HG02759 (cell line): Measurements from ENCODE around the gene CD9.
"Not testable (repeated sequence)": the region's sequence is repeated elsewhere in the genome, so short reads cannot be mapped to it uniquely, and the experiment has no call there.

Source experiments
- ATAC-seq: cut with Tn5 transposase; IDR thresholded peaks from one replicate; pipeline ENCODE4 v1.9.1; 2021; ENCODE audit warnings: mild to moderate bottlenecking, moderate library complexity; ENCODE audit not compliant: unreplicated experiment

The CD9 gene, protein sequence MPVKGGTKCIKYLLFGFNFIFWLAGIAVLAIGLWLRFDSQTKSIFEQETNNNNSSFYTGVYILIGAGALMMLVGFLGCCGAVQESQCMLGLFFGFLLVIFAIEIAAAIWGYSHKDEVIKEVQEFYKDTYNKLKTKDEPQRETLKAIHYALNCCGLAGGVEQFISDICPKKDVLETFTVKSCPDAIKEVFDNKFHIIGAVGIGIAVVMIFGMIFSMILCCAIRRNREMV

DNA sequence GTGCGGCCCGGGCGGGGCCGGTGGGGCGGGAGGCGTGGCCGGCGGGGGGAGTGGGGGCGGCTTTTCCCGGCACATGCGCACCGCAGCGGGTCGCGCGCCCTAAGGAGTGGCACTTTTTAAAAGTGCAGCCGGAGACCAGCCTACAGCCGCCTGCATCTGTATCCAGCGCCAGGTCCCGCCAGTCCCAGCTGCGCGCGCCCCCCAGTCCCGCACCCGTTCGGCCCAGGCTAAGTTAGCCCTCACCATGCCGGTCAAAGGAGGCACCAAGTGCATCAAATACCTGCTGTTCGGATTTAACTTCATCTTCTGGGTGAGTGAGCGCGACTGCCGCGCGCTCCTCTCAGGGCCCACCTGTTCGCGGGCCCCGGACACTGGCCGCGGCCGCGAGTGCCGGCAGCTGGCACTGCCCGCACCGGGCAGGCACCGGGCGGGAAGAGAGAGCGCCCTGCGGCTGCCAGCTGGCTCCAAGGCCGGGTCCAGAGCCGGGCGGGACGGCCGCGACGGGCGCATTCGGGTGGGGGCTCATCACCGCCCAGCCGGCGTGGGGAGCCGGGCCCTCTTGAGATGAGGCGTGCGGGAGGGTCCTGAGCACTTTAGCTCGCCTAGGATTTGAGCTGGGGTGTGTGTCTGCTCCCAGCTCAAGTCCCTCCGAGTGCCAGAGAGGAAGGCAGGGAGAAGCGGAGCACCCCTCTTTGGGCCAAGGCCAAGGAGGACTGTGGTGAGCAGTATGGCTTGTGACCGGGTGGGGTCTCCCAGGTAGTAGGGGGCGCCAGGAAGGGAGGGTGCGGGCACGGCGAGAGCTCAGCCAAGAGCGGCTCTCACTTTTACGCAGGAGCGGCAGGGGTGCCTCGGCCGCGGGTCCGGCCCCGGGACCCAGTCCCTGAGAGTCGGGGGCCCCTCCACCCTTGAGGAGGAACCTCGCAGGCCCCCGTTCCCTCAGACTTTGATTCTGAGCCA is at the start of gene CD9:
Gene CD9, plus strand, starts transcription at position 145 of the 957 bp plus-strand sequence. Its CDS starts 100 bp downstream, at position 245.
- ATAC-seq: no peak

DNA sequence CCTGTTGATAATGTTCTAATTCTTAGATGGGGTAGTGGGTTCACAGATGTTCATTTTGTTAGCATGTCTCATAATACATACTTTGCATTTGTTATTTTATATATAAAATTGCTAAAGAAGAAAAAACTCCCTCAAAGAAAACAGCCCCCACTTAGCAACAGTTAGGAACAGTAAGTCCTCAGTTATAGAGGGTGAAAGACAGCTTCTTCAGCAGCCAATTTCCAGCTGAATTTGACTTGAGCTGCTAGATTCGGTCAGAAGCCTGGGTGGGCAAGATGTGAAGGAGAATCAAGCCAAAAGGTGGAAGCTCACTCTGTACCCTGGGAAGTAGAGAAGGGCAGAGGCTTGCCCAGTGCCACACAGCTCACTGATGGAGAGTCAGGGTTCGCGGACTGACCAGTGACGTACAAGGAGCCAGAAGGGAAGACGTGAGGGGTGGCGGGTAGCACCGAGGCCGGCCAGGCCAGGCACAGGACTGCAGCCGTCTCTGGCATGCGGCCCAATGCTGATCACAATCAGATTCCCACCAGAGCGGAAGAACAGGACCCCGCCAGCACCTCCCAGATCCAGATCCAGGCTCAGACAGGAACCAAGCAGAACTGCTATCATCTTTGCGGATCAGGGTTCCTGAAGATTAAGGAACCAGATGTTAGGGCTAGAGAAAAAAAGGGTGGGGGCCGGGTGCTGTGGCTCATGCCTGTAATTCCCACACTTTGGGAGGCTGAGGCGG is 45.3 kb upstream of the CD9 start:
- no peak for ATAC-seq

DNA sequence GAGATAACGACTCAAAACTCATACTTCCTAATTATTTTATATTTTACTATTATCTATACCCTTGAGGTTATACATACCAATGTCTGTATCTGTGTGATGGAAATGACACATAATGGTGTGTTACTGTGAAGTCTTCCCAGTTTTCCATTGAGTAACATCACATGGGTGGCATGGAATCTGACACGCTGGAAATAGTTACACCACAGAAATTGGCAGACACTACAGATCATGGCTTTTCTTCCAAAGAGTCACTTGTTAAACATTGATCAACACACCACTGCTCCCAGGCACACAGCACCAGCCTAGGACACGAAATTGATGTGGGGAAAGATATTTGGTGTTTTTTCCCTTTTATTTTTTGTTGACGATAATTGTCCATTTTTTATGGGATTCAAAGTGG is 42.7 kb upstream of the CD9 start:
- no peak for ATAC-seq

DNA sequence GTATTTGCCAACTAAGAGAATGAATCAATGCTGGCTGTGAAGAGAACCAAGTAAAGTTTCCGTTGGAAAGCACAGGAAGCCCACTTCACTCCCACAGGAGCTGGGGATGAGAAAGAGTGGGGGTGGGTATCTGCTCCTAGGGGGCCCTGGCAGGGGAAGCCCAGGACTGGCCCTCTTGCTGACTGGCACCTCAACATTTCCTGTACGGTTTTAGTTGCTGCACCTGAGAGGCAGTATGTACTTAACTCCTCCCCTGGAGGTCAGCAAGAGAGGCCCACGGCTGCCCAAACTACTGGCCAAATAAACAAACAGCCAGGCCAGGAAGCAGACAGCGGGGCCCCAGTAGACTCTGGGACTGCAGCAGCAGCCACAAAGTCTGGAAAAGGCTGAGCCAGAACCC is 41.9 kb upstream of the CD9 start:
- no peak for ATAC-seq

DNA sequence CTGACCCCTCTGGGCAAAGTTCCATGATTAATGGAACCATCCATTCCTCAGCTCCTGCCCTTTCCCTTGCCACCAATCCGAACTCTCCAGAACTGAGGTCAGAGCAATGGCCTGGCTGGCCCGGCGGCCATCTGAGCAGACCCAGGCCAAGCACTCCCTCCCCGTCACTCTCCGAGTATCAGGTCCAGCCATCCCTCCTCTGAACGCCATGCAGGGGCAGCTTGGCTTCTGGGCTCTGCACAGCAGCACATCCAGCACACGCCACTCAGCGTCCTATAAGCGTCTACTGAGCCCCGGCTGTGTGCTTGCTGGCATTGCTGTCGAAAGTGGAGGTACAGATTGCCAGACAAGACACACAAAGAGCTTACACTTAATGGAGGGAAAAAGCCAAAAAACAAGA is 41.5 kb upstream of the CD9 start:
- ATAC-seq: no peak

DNA sequence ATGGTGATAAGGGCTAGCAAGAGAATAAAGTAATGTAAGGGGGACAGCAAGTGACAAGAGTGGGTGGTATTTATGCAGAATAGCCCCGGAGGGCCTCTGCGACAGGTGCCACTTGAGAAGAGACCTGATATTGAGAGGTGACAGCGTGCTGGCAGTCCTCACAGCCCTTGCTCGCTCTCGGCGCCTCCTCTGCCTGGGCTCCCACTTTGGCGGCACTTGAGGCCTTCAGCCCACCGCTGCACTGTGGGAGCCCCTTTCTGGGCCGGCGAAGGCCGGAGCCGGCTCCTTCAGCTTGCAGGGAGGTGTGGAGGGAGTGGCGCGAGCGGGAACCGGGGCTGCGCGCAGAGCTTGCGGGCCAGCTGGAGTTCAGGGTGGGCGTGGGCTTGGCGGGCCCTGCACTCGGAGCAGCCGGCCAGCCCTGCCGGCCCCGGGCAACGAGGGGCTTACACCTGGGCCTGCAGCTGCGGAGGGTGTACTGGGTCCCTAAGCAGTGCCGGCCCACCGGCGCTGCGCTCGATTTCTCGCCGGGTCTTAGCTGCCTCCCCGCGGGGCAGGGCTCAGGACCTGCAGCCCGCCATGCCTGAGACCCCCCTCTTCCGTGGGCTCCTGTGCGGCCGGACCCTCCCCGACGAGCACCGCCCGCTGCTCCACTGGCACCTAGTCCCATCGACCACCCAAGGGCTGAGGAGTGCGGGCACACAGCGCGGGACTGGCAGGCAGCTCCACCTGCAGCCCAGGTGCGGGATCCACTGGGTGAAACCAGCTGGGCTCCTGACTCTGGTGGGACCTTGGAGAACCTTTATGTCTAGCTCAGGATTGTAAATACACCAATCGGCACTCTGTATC is 40.8 kb upstream of the CD9 start:
- not testable (repeated sequence) for ATAC-seq

DNA sequence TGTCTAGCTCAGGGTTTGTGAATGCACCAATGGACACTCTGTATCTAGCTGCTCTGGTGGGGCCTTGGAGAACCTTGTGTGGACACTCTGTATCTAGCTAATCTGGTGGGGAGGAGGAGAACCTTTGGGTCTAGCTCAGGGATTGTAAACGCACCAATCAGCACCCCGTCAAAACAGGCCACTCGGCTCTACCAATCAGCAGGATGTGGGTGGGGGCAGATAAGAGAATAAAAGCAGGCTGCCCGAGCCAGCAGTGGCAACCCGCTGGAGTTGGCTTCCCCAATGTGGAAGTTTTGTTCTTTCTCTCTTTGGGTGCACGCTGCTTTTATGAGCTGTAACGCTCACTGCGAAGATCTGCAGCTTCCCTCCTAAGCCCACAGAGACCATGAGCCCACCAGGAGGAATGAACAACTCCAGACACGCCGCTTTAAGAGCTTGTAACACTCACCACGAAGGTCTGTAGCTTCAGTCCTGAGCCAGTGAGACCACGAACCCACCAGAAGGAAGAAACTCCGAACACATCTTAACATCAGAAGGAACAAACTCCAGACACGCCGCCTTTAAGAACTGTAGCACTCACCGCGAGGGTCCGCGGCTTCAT is 40.1 kb upstream of the CD9 start:
- ATAC-seq: not testable (repeated sequence)

DNA sequence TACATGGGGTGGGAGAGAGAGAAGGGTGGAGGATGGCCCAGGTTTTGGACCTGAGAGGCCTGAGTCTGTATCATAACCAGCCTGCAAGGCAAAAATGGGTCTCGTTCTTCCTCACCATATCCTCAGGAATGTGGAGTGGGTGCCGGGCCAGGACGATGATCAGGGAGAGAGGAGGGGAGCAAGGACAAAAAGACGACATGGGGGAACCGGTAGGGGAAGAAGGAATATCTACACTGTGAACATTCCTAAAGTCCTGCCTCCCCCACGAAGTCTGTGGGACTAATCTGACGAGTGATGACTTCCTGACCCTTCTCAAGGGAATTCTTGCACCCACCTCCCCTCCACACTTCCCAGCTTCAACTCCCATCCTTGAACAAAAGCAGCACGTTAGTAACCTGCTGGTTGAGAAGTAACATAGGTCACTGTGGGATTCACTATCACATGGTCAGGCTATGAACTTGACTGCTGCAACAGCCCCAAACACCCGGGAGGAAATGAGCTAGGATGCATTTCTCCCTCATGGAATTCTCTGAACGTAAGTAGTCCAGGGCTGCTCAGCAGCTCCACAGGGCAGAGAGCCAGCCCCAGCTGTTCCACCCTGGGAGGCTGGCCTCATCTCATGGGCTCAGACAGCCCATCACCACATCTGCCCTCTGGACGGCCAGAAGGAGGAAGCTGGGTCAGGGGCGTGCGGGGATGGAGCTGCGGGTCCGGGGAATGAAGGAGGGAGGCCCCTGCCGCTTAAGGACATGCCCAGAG is 38.9 kb upstream of the CD9 start:
- no peak for ATAC-seq

DNA sequence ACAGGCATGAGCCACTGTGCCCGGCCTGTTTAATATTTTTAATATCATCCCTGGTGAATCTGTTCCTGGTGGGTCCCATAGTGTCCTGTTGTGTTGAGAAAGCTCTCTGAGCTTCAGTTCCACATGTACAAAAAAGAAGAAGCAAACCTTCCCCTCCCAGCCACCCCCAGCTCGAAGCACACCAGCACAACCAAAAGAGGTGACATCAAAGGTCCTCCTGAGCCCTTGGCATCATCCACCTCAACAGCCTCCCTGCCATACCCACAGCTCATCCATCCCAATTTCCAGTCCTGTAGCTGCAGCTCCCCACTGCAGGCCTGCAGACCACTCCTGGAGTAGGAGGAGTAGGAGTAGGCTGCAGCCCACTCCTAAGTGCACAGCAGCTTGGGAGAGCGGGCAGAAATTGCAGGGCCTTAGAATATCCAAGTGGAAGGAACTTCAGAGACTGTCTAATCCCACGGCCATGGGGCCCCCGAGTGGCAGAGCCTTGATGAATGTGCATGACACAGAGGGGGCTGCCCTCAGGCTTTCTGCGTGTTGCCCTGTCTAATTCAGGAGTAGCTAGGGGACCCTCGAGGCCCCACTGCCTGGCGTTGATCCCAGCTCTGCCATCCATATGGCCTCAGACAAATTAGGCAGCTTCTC is 36.7 kb upstream of the CD9 start:
- no peak for ATAC-seq

DNA sequence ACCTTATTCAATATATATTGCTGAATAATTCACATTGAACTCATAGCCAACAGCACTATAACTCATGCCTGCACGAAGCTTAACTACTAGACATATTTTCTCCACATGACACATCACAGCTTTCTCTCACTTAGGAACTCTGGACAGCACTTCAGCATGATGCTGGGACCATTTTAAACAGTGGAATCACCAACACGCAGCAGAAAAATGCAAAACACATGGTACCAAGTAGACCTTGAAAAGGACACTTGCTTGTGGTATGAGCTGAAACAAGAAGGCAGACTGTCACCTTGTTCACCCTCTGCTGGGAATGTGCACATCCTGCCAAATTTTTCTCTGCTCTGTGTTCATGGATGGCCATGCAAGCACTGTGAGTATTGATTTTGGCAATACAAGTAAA is 34.8 kb upstream of the CD9 start:
- no peak for ATAC-seq

DNA sequence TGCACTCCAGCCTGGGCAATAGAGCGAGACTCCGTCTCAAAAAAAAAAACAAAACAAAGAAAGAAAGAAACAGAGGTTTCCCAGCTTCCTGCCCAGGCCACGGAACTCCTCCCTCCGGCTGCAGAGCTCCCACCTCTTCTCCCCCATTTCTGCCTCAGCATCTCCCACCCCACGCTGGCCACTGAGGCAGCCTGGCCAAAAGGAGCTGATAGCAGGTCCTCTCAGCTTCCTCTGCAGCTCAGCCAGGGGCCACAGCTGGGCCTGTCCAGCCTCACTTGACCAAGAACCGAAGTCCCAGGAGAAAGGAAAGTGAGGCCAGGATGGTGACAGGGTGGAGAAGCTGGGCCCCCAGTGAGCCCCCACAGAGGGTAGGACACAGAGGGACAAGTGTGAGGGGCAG is 33.4 kb upstream of the CD9 start:
- ATAC-seq: no peak

DNA sequence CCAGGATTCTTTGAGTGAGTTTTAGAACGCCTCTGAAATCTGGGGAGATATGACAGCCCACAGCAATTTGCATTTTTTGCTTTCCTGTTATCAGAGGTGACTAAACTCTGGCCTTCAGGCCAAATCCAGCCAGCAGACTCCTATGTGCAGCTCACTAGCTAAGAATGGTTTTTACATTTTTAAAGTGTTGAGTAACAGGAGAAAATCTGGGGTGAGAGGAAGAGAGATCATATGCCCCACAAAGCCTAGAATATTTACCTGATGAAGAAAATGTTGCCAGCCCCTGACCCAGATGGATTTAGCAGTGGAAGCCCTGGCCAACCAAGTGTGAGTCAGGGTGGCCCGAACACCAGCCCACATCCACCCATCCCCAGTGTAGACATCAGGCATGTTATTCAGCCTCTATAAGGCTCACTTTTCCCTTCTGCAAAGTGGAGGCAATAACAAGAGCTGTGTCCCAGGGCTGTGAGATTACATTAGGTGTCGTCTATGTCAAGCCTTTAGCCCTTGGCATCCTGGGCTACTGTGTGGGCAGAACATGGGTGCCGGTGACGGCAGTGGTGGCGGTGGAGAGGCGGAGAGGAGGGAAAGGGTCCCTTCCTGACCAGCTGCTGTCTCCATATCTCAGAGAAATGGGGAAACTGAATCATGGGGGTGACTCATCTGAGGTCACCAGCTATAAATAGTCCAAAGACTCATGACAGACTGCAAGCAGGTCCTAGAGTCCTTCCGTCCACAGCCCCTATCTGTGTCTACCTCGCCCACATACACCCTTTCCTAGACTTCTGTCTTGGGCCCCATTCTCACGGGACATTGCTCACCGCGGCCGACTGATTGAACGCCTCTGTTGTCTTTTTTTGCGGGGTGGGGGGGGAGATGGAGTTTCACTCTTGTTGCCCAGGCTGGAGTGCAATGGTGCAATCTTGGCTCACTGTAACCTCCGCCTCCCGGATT is 32.6 kb upstream of the CD9 start:
- ATAC-seq: peak; percentile 75

DNA sequence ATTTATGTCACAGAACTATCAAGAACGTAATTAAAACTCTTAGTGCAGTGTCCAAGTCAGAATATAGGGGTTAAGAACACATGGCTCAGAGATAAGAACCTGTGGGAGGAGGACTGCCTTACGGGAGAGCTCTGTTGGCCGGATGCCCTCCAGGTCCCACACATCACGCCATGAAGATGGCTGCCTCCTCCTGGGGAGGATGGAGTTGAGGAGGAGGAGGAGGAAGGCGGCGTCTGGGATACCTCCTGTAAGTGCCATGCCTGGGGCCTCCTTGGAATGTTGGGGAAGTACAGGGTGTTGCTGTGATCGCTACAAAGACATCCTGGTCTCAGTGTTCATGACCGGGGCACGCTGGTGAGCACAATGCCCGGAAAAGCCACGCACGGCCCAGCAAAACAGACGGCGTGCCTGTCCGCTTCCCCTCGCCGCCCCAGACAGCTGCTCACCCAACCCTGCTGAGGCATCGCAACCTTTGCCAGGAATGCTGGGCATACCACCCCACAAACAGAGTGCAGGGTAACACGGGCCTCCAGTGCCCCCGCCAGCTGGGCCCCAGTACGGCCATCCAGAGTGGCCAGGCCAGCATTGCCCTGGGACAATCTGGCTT is 28.7 kb upstream of the CD9 start:
- ATAC-seq: no peak

DNA sequence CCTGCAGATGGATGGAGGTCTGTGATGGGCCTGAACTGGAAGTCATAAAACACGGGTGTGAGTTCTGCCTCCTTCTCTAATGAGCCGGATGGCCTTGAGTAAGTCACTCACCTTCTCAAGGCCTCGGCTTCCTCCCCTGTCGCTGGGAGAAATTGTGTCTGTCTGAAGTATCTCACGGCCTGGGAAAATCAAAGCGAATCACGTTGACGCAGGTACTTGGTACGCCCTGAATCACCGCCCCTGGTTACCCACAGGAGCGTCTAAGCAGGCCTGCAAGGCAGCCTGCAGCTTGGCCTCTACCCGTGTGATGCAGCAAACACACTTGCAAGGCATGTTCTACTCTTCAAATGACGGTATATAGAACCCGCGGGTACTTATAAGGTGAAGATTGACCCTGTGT is 28.1 kb upstream of the CD9 start:
- ATAC-seq: no peak

DNA sequence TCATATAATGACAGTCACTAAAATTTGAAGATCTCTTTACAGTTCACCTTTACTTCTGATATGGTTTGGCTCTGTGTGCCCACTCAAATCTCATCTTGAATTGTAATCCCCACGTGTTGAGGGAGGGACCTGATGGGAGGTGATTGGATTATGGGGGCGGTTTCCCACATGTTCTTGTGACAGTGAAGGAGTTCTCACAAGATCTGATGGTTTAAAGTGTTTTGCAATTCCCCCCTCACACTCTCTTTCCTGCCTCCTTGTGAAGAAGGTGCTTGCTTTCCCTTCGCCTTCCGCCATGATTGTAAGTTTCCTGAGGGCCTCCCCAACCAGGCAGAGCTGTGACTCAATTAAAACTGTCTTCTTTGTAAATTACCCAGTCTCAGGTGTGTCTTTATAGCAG is 27.3 kb upstream of the CD9 start:
- ATAC-seq: no peak

DNA sequence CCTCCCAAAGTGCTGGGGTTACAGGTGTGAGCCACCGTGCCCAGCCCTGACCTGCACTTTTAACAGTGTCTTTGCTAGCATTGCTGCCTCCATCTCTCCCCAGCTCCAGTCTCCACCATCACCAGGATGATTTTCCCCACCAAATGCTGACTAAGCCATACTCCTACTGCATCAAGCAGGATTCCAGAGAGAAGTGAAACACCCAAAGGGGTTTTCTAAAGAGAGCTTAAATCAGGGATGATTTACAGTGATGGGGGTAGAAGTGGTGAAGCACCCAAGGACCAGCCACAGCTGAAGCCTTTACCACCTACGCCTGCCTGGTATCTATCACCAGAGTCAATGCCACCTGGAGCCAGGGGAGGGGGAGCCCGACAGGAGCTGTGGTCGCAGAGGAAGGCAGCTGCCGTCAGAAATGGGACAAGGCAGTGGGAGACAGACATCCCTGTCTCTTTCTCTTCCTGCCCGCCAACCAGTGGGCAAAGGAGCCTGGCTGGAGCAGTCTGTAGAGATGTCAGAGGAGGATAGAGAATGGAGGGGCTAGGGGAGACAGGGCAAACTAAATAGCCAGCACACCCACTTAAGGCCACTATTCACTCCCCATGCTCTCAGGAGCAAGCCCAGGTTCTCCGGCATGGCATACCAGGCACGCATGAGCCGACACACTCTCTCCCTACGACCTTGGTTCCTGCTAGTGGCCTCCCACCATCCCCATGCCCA is 22.4 kb upstream of the CD9 start:
- no peak for ATAC-seq
